GM18498 (cell line): ENCODE measurements around the gene COBL.

Source experiments
- ATAC-seq: cut with Tn5 transposase; IDR thresholded peaks from one replicate; pipeline ENCODE4 v1.9.1; 2021; ENCODE audit warnings: mild to moderate bottlenecking, moderate library complexity; ENCODE audit not compliant: unreplicated experiment

The COBL gene

GRCh38 chr7:51316666-51317581, at the start of gene COBL:
COBL (minus strand) TSS chr7:51316809; CDS start chr7:51316633, 176 bp downstream.
- no peak for ATAC-seq

GRCh38 chr7:51366172-51366728, 49.6 kb upstream of the COBL start:
- ATAC-seq: no peak

GRCh38 chr7:51357821-51358220, 41.2 kb upstream of the COBL start:
- ATAC-seq: no peak

GRCh38 chr7:51356849-51357516, 40.4 kb upstream of the COBL start:
- no peak for ATAC-seq

GRCh38 chr7:51354897-51355296, 38.3 kb upstream of the COBL start:
- no peak for ATAC-seq

GRCh38 chr7:51354434-51354833, 37.8 kb upstream of the COBL start:
- ATAC-seq: no peak

GRCh38 chr7:51352174-51353100, 35.8 kb upstream of the COBL start:
- no peak for ATAC-seq

GRCh38 chr7:51351661-51352060, 35.1 kb upstream of the COBL start:
- ATAC-seq: no peak

- ATAC-seq: no peak
Measured at GRCh38 chr7:51350546-51350896, 33.9 kb upstream of the COBL start.

GRCh38 chr7:51349820-51350545, 33.4 kb upstream of the COBL start:
- ATAC-seq: no peak

GRCh38 chr7:51346126-51346525, 29.5 kb upstream of the COBL start:
- ATAC-seq: no peak

GRCh38 chr7:51344406-51345138, 28.0 kb upstream of the COBL start:
- no peak for ATAC-seq

- no peak for ATAC-seq
Measured at GRCh38 chr7:51340936-51341335, 24.3 kb upstream of the COBL start.

- ATAC-seq: no peak
Measured at GRCh38 chr7:51340029-51340838, 23.6 kb upstream of the COBL start.

GRCh38 chr7:51335057-51335456, 18.4 kb upstream of the COBL start:
- ATAC-seq: no peak

- no peak for ATAC-seq
Measured at GRCh38 chr7:51329696-51330263, 13.2 kb upstream of the COBL start.

- no peak for ATAC-seq
Measured at GRCh38 chr7:51328351-51328801, 11.8 kb upstream of the COBL start.

GRCh38 chr7:51327287-51327717, 10.7 kb upstream of the COBL start:
- ATAC-seq: no peak
